Hepatocyte (in vitro differentiated cells): Measurements from ENCODE around the gene POM121L2.

Experiments used
- CTCF ChIP-seq: fragments of 200-600 bp; sonication (generic); IDR thresholded peaks from 2 replicates; pipeline ENCODE4 v1.5.1; 2016; ENCODE audit warnings: antibody characterized with exemption, mild to moderate bottlenecking; ENCODE audit not compliant: poor library complexity
- EZH2 ChIP-seq: fragments of 200-600 bp; sonication (generic); IDR thresholded peaks from 2 replicates; pipeline ENCODE4 v1.6.1; 2016; ENCODE audit warnings: antibody characterized with exemption, mild to moderate bottlenecking, borderline replicate concordance
- EZH2phosphoT487 ChIP-seq: fragments of 200-600 bp; sonication (generic); IDR thresholded peaks from one replicate; pipeline ENCODE4 v1.6.1; 2018; ENCODE audit warnings: antibody characterized with exemption, mild to moderate bottlenecking, low read depth, moderate library complexity; ENCODE audit not compliant: unreplicated experiment, severe bottlenecking

GRCh38 chr6:27268803-27269202 lies 43.3 kb downstream of the POM121L2 start:
- TF ChIP-seq CTCF (no peak), EZH2phosphoT487 (no peak), EZH2 (no peak)
